A673 (cell line): ENCODE results near the gene PPP3R2.

ENCODE experiments used
- EZH2 ChIP-seq: fragments of 200-600 bp; sonication (generic); IDR thresholded peaks from 2 replicates; pipeline ENCODE4 v1.6.1; 2017; ENCODE audit warnings: borderline replicate concordance, low read depth, mild to moderate bottlenecking, mixed read lengths, antibody characterized with exemption, low read length; ENCODE audit not compliant: poor library complexity, severe bottlenecking
- TF ChIP-seq, protein P1 (sequence below): fragments of 300-800, 200-600 bp; sonication (generic); conservative IDR thresholded peaks from 2 replicates; pipeline ENCODE4 v1.5.1; 2017; ENCODE audit warnings: low read depth, mild to moderate bottlenecking, antibody characterized with exemption, low read length, moderate library complexity, mixed read lengths

DNA sequence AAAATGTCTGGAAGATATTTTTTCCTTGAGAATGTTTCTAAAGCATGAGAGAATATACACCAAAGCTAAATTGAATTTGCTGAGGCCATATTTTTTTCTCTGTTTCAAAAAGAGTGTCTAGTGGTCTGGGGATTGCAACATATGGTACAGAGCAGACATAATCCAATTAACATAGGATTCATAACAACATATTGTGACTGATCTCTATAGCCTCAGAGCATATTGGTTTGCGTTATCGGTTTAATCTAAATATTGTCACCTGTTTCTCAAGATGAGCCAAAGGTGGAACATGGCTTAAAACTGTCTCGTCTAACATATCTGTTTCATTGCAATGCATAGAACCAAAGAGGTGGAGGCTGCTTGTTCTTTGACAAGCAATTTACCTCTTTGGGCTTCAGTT, 3.9 kb downstream of the PPP3R2 start:
- TF ChIP-seq, protein P1, sequence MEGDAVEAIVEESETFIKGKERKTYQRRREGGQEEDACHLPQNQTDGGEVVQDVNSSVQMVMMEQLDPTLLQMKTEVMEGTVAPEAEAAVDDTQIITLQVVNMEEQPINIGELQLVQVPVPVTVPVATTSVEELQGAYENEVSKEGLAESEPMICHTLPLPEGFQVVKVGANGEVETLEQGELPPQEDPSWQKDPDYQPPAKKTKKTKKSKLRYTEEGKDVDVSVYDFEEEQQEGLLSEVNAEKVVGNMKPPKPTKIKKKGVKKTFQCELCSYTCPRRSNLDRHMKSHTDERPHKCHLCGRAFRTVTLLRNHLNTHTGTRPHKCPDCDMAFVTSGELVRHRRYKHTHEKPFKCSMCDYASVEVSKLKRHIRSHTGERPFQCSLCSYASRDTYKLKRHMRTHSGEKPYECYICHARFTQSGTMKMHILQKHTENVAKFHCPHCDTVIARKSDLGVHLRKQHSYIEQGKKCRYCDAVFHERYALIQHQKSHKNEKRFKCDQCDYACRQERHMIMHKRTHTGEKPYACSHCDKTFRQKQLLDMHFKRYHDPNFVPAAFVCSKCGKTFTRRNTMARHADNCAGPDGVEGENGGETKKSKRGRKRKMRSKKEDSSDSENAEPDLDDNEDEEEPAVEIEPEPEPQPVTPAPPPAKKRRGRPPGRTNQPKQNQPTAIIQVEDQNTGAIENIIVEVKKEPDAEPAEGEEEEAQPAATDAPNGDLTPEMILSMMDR = no peak
- TF ChIP-seq EZH2 = no peak
